Suprapubic skin (tissue), 4 donors: ENCODE measurements around the gene TECPR1.

Source experiments
- CTCF ChIP-seq, 2 donors: fragments of 200-600 bp in 1 of 2; fragments of 450-650 bp in 1 of 2; sonication (generic) in 1 of 2; IDR thresholded peaks; one replicate each; pipeline ENCODE4 v1.5.1; 2016 to 2019; ENCODE audit warnings: antibody characterized with exemption in 2 of 2, mild to moderate bottlenecking in 1 of 2, moderate library complexity in 1 of 2
- EP300 ChIP-seq: sonication (generic); formaldehyde crosslinking; IDR thresholded peaks from one replicate; pipeline ENCODE4 v1.6.1; 2017; ENCODE audit warnings: antibody characterized with exemption
- POLR2A ChIP-seq, 2 donors: fragments of 450-650 bp; IDR thresholded peaks; one replicate each; pipeline ENCODE4 v1.6.1; 2017; ENCODE audit warnings: antibody characterized with exemption in 2 of 2, mild to moderate bottlenecking in 2 of 2, moderate library complexity in 2 of 2
- POLR2AphosphoS5 ChIP-seq, 3 donors: sonication (generic); formaldehyde crosslinking; IDR thresholded peaks; one replicate each; pipeline ENCODE4 v1.6.1; 2017; ENCODE audit warnings: antibody characterized with exemption in 3 of 3

- TF ChIP-seq POLR2A (IDR thresholded peaks at IDR 0.05) (no peak), CTCF (IDR thresholded peaks at IDR 0.05) (no peak), POLR2AphosphoS5 (IDR thresholded peaks at IDR 0.05) (no peak), EP300 (no peak)
Measured at GRCh38 chr7:98285157-98286092, 33.4 kb upstream of the TECPR1 start.
